Testis (tissue), 2 donors: Measurements from ENCODE around the gene N4BP2.

Experiments
- CTCF ChIP-seq, 3 experiments: fragments of 450-650 bp in 2 of 3; fragments of 200-600 bp in 1 of 3; sonication (generic) in 1 of 3; IDR thresholded peaks; one replicate each; pipeline ENCODE4 v1.5.1; 2016 to 2019; ENCODE audit warnings: antibody characterized with exemption in 3 of 3, mild to moderate bottlenecking in 2 of 3, moderate library complexity in 1 of 3
- POLR2A ChIP-seq: fragments of 450-650 bp; IDR thresholded peaks from one replicate; pipeline ENCODE4 v1.6.1; 2017; ENCODE audit warnings: antibody characterized with exemption, mild to moderate bottlenecking, moderate library complexity

GRCh38 chr4:40119344-40119743 is 62.7 kb downstream of the N4BP2 start:
- no peak for TF ChIP-seq CTCF (IDR thresholded peaks at IDR 0.05)
- TF ChIP-seq POLR2A, result no peak
